GM18951 (cell line): ENCODE results near the gene DAB1.
"Not testable (repeated sequence)": the region's sequence is repeated elsewhere in the genome, so short reads cannot be mapped to it uniquely, and the experiment has no call there.

Source experiments
- POLR2A ChIP-seq: IDR thresholded peaks from 4 replicates; pipeline ENCODE4 v1.6.1; 2011; ENCODE audit warnings: mild to moderate bottlenecking; ENCODE audit not compliant: insufficient read length, insufficient read depth; ENCODE audit errors: extremely low read depth
- in situ Hi-C: fragments of 300-500 bp; cut with MboI; formaldehyde crosslinking; loops from one replicate; pipeline ENCODE4 v1.12.0; 2022; ENCODE audit warnings: low sequenced_read_pairs, mixed read lengths, inconsistent platforms; ENCODE audit not compliant: unreplicated experiment

The DAB1 gene

DNA sequence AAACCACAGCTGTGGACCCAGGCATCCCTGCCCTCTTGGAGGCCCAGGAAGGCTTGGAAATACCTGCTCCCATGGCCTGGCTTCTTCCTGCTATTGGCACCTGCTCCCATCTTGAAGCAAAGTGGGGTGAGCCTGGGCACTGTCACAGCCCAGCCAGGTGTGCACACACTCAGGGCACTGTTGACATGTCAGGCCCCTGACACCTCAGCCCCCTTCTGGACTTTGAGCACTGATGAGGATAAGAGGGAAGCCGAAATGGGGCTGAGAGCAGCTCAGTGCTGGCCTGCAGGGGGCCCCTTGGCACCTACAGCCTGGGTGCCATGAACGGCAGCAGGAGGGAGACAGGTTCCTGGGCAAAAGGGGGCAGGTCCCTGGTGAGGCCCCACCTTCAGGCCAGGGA lies 55.9 kb downstream of the DAB1 start:
- in situ Hi-C loops, result no loop called here
- TF ChIP-seq POLR2A, result no peak

DNA sequence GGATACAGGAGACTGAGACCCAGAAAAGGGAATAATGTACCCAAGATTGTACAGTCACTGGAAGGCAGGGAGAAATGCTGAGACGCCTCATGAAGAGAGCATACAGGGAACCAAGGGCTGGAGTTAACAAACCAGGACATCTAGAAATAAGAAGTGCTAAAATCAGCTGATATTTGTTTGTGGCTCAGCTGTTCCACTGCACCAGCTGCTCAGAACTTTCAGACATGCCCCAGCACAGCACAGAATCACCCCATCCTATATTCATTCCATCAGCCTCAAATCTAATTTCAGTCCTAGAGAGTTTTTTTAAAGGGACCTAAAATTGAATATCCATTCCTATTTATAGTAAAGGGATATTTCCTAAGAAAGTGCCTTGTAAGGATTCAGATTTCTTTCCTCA lies 60.2 kb downstream of the DAB1 start:
- in situ Hi-C loops, result no loop called here
- no peak for TF ChIP-seq POLR2A

DNA sequence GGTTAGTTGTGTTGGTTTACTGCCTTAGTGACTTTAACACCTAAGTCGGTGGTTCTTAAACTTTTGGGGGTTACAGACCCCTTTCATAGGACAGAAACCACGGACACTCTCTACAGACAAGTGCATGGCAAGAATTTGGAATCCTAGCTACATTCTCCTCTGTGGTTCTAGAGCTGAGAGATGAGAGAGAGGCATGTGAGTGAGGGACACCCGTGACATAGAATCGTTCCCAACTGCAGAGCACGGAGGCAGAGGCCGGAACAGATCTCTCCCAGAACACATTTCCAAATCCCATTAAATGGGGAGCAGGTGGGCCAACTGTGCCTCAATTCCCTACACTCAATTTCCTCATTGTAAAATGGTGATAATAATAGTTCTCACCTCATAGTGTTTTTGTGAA lies 60.7 kb downstream of the DAB1 start:
- in situ Hi-C loops, result no loop called here
- TF ChIP-seq POLR2A, result no peak

DNA sequence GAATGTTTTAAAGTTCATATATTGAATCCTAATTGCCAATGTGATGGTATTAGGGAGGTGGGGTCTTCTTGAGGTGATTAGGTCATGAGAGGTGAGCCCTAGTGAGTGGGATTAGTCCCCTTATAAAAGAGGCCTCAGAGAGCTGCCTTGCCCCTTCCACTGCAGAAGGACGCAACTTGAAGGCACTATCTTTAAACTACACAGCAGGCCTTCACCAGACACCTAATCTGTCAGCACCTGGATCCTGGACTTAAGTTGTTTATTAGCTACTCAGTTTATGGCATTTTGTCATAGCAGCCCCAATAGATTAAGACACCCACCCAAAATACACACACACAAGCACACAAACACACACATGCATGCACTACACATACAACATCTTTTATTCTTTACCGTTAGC lies 61.4 kb downstream of the DAB1 start:
- in situ Hi-C loops, result no loop called here
- no peak for TF ChIP-seq POLR2A

DNA sequence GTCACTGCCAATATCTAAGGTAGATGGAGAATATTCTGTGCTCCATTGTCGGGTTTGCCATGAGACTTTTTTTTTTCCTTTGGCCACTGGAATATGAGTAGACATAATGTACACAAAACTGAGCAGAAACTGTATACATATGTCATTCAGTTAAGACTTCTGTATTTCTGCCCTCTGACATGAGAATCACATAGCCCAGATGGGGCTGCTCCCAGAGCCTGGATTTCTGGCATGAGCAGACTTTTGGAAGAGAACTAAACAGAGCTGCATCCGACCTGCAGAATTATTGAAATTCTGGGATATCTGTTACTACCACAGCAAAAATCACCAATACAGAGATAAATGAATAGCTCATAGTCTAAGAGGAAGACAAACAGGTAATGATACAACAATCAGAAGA lies 62.3 kb downstream of the DAB1 start:
- in situ Hi-C loops, result no loop called here

DNA sequence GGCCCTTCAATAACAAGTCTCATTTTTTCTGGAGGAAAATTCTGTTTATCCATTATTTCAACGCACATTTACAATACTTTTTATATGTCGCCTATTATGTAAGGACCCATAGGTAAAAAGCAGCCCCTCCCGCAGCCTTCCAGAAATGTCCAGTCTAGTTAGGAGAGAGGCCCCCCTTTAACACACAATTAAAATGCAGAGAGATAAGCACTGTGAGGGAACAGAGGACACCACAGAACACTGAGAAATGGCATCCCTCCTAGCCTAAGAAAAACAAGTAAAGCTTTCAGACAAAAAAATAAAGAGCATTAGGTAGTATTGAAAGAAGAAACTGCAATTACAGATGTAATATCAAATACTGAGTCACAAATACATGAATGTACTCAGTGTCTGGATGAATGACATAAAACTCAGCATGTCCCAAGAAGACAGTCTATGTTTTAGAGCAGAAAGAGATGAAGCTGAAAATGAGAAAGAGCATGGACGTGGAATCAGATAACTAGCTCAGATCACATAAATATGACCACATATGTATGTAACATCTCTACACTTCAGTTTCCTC lies 62.9 kb downstream of the DAB1 start:
- in situ Hi-C loops, result no loop called here
- no peak for TF ChIP-seq POLR2A

More for the DNA sequence above, 62.3 kb downstream of the DAB1 start:
- TF ChIP-seq POLR2A, result no peak

DNA sequence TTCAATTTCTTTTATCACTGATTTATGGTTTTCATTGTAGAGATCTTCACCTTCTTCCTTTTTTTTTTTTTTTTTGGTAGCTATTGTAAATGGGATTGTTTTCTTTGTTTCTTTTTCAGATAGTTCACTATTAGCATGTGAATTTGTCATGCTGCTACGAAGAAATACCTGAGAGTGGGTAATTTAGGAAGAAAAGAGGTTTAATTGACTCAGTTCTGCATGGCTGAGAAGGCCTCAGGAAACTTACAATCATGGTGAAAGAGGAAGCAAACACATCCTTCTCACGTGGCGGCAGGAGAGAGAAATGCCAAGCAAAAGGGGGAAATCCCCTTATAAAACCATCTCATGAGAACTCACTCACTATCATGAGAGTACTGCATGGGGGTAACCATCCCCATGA lies 66.4 kb downstream of the DAB1 start:
- in situ Hi-C loops, result no loop called here
- no peak for TF ChIP-seq POLR2A

DNA sequence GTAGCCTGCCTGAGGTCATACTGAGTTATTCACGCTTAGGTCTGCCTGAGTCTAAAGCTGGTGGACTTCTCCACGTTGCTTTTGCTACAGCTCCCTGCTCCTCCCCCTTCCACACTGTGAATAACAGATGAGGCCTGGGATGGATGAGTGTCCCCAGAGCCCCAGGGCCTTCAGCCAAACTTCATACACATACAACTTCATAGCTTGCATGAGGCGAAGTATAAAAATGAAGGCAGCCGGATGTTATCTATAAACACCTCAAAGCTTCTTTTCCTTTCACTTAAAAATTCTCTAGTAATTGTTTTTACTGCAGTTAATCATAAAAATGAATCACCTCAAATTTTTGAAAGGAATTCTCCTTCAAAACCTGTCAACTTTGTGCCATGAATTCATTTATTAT lies 70.2 kb downstream of the DAB1 start:
- in situ Hi-C loops, result no loop called here
- TF ChIP-seq POLR2A, result no peak

DNA sequence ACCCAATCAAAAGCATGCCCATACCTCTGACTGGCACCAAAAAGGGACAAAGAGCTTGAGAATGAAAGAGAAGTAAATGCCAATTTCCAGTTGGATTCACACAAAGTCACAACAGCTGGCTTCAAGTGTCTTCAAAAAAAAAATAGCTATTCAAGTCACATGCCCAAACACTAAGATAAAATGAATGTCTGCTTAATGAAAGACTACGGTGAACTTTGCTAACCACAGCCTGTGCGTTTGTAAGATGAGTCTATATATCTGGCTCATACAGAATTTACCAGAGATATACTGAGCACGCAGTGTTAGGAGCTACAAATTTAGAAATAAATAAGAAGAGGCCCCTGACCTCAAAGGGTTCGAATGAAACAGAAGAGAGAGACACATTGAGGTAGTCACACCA lies 73.2 kb downstream of the DAB1 start:
- no peak for TF ChIP-seq POLR2A
- in situ Hi-C loops, result no loop called here

DNA sequence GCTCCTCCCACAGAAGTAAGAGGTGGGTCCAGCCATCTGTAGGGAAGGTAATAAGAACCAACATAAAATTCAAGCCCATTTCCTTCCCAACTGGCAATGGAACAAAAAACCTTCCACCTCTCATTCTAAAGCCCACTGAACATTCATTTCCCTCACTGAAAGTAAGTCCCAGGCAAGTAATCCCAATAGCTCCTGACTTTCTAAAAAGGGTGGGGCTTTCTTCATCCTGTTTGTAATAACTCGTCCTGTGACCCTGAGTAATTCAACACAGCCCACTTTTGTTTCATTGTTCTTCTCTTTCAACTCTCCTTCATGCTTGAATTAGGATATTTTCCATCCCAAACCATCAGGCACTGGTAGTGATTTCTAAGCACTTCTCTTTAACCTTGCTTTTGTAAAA lies 74.9 kb downstream of the DAB1 start:
- TF ChIP-seq POLR2A, result no peak
- in situ Hi-C loops, result no loop called here

DNA sequence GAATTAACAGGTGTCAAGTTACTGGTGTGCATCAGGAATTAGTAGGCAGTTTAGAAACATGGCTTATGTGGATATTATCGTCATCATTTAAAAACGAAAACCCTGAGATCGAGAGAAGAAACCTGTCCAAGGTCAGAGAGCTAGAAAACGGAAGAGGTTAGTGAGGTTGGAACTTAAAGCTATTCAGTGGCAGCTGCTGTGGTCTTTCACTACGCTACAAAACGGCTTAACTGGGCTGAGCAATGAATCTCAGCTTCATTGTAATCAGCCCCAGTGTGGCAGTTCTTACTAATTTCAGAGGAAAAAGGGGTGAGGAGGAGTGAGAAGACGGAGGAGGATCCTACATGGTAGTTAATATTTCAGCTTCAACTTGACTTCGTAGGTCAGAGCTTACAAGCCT lies 77.9 kb downstream of the DAB1 start:
- in situ Hi-C loops, result no loop called here
- no peak for TF ChIP-seq POLR2A

DNA sequence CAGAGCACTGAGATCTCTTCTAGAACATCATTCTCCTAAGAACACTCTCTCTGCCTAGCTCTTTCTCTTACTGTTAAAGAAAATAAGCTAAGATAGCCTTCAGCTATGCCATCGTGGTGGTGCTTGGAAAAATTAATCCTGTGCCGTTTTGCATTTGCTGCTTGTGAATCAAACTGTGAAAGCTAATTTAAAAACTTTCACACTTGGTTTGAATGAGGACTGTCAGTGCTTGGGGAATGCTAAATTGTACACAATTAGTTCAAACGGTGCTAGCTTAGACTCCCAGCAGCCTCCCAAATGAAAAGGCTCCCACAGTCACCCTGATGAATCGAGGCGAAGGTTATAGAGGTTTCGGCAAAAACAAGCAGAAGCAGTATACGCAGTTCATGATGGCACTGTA lies 79.6 kb downstream of the DAB1 start:
- TF ChIP-seq POLR2A, result no peak
- in situ Hi-C loops, result no loop called here

DNA sequence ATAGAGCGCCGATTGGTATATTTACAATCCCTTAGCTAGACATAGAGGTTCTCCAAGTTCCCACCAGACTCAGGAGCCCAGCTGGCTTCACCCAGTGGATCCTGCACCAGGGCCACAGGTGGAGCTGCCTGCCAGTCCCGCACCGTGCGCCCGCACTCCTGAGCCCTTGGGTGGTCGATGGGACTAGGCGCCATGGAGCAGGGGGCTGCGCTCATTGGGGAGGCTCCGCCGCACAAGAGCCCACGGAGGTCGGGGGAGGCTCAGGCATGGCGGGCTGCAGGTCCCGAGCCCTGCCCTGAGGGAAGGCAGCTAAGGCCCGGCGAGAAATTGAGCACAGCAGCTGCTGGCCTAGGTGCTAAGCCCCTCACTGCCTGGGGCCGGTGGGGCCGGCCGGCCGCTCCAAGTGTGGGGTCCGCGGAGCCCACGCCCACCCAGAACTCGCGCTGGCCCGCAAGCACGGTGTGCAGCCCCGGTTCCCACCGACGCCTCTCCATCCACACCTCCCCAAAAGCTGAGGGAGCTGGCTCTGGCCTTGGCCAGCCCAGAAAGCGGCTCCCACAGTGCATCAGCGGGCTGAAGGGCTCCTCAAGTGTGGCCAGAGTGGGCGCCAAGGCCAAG lies 80.5 kb downstream of the DAB1 start:
- in situ Hi-C loops, result not testable (repeated sequence)

DNA sequence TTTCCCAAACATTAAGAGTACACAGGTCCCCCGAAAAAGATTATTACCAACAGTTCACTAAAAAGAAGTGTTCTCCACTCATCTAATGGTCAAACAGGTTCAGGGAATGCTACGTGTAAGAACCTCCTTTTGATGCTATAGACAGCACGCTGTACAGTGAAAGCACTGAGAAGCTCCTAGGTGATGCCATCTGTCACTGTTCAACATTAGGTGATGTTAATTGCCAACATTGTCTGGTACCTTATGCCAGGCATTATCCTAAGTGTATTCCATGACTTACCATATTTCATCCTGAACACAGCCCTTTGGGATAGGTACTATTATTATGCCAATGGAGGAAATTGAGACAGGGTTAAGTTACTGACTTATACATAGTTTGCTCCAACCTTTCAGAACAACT lies 82.1 kb downstream of the DAB1 start:
- in situ Hi-C loops, result no loop called here
- TF ChIP-seq POLR2A, result no peak
